ENCODE measurements around the gene RHCG. TPM values are rescaled to one million over a fixed set of nuclear protein-coding genes. Genes with fewer than 3 reads are reported as not detected.

RHCG gene
- total RNA-seq, 1 donor from 2014 or later, result not detected

DNA sequence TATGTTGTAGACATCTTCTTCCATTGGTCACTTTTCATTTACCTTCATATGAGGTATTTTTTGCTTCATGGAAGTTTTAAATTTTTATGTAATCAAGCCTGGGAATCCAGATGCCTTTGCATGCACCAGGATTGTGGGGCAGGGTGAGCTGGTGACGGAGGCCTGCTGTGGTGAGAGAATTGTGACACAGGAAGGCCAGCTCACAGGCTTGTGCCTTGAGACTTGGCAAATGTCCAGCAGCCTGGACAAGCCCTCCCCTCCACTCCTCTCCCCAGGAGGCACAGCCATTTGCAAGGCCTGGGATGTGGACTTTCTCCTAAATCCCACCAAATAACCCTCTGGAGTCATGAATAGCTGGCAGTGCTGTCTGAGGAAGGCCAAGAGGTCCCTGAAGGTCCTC, 67.4 kb downstream of the RHCG start:
- intact Hi-C loops (cut with DNase I), result no loop called here
- DNase-seq (ENCODE audit: low spot score) (no peak), ATAC-seq (no peak)

DNA sequence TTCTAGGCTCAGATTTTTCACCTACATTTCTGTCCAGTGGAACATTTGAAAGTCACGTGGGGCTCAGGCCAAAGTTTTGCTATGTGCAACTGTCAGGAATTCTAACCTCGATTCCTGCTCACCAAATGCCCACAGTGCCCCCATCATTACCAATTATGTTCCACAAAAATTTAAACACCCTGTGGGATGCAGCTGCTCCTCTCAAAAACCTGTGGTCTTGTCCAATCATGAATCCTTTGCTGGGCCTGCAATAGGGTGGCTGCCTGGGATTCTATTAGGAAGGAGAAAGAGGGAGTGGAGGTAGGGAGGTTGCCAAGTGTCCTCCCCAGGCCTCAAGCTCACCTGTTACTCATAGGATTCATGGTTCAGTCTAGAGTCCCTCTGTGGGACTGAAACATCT, 68.1 kb downstream of the RHCG start:
- intact Hi-C loops (cut with DNase I), result no loop called here
- ATAC-seq, result no peak
- DNase-seq (ENCODE audit: low spot score), result no peak

DNA sequence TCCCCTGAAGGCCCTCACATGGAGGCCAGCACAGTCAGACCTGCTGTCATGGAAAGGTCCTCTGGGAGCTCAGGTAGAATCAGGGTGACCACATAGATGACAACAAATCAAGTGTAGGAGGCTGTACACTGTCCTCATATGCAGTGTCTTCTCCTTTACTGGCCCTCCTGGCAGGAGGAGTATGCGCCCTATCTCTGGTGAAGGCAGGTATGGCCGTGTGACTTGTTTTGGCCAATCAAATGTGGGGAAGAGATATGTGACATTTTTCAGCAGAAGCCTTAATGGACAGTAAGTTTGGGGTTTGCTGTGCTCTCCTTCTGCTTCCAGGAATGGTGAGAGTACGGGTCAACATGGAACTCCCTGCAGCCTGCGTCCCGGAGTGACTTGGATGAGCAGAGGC, 69.9 kb downstream of the RHCG start:
- DNase-seq (ENCODE audit: low spot score), result no peak
- intact Hi-C loops (cut with DNase I), result no loop called here
- no peak for ATAC-seq

DNA sequence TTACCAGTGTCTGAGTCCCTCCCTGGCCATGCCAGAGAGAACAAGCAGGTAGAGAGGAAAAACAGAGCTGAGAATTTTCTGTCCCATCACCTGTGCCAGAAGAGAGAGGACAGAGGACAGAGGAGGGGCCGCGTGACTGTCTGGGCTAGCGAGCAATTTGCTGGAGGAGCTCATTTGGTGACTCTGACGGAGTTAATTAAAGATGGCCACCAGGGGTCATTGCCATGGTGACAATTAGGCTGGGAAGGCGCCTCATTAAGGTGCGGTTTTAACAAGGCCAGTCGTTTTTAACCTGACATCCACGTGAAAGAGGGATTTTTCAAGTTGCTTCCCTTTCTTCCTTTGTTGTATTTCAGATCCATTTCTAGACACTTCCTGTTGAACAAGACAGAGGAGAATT, 72.4 kb downstream of the RHCG start:
- intact Hi-C loops (cut with DNase I), result no loop called here
- no peak for ATAC-seq
- DNase-seq (ENCODE audit: low spot score), result no peak

Other genes starting within 250 kb of the RHCG start
- 64.3 TPM for gene POLG, start 161.8 kb downstream of the RHCG start, total RNA-seq
- gene TICRR, start 78.9 kb upstream of the RHCG start, total RNA-seq, result 0.22 TPM
- gene KIF7, start 158.9 kb upstream of the RHCG start, total RNA-seq, result 9.2 TPM
- 57.4 TPM for gene PLIN1, start 182.8 kb upstream of the RHCG start, total RNA-seq
- gene PEX11A, start 194.2 kb upstream of the RHCG start, total RNA-seq, result 6.2 TPM
- not detected for gene WDR93, start 194.2 kb upstream of the RHCG start, total RNA-seq